GM15510 (cell line): ENCODE measurements around the gene CST6.

Experiments
- POLR2A ChIP-seq: IDR thresholded peaks from 3 replicates; pipeline ENCODE4 v1.6.1; 2011; ENCODE audit warnings: borderline replicate concordance; ENCODE audit not compliant: insufficient read length; ENCODE audit errors: extremely low read depth

CST6 gene

GRCh38 chr11:66007201-66007634 lies 4.6 kb upstream of the CST6 start:
- TF ChIP-seq POLR2A, result no peak

DNA sequence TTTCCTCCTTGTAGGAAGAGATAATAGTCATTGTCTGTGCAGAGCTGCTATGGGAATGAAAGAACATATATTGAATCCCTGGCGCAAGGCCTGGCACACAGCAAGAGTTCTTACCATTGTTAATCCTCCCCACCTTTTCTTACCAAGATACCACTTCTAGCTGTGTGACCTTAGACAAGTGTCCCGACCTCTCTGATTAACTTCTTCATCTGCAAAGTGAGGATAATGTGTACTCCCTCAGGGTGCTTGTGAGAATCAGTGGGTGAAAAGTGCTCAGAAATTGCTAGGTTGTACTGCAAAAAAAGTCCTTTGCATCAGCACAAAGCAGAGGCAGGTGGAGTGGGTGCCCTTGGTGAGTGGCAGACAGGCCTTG lies 3.7 kb upstream of the CST6 start:
- TF ChIP-seq POLR2A, result no peak

DNA sequence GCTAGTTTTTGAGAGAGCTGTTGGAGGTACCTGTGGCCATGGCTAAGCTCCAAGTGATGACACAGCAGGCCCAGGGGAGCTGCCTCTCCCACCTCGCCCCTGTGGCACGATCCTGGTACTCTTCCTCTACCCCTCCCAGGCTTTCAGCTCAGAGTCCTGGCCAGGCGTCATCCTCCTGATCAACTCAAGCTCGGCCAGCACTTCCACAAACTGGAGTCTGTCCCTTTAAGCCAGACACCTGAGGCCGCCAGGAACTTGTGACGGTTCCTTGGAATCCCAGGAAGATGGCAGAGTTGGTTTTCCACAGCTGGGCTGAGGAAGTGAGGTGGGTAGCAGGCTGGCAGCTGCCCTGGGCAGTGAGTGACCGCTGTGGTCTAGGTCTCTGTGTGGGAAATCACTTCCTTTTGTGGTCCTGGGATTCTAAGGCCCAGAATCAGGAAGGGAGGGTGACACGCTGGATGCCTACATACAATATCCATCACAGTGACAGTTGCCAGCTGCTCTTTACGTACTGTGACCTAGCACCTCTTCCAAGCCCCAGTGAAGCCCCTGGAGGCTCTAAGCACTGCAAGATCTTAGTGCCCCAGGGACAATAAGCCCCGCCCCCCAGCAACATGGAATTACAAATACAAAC lies 3.2 kb upstream of the CST6 start:
- no peak for TF ChIP-seq POLR2A

DNA sequence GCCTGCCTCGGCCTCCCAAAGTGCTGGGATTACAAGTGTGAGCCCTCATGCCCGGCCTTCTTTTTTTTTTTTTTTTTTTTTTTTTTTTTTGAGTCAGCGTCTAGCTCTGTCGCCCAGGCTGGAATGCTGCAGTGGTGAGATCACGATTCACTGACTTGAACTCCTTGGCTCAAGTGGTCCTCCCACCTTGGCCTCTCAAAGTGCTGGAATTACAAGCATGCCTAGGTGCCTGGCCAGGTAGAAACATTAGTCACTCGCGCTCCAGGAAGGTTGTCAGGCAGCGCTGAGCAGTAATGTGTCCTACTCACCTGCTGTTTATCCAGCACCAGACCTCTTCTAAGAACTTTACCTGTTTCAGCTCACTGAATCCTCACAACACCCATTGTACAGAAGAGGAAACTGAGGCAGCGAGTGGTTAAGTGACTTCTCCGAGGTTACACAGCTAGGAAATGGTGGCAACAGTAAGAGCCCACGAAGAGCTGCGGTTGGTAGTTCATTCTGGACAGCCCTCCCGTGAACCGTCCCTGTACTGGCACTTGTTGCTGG lies 496 bp upstream of the CST6 start:
- TF ChIP-seq POLR2A, result no peak

DNA sequence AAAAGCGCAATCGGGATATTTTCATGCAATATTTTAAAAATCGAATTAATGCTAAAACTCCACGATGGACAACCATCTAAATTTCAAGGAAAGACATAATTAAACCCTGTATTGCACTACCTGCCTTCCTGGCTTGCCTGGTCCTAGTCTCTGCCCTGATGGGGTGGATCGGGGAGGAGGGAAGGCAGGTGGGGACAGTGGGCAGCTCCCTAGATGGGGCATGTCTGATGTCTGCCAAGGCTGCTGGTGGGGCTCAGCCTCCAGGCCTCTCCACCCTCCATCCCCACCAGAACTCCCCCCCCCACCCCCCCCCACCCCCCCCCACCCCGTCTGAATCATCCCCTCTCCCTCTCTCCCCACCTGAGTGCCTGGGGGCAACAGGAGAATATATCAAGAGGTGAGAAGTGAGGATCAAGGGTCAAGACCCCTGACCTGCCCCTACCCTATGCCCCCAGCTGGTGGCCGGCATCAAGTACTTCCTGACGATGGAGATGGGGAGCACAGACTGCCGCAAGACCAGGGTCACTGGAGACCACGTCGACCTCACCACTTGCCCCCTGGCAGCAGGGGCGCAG lies 650 bp downstream of the CST6 start:
- no peak for TF ChIP-seq POLR2A

DNA sequence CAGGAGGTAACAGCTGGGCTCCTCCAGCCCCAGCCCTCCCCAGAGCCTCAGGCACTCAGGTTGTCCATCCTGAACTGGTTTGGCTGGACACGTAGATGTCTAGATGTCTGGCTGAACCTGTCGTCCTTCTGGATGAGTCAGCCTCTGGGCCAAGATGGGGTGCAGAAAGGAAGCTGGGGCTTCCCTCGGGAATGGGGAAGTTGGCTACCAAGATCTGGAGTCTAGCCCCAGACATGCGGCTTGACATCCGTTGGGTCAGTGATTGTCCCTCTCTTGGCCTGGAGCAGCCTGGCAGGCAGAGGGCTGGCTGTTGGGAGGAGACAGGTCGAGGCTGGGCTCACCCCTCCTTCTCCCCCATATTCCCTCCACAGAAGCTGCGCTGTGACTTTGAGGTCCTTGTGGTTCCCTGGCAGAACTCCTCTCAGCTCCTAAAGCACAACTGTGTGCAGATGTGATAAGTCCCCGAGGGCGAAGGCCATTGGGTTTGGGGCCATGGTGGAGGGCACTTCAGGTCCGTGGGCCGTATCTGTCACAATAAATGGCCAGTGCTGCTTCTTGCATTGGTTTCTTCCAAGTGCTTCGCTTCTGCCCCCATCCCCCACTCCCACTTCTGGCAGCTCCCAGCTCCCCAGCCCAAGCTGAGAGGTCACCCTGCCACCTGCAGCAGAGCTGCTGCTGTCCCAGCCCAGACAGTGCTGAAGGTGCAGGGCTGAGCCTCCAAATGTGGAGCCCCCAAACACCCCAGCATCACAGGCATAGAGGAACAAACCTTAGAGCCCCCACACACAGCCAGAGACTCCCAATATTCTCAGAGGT lies 1.3 kb downstream of the CST6 start:
- TF ChIP-seq POLR2A, result no peak

DNA sequence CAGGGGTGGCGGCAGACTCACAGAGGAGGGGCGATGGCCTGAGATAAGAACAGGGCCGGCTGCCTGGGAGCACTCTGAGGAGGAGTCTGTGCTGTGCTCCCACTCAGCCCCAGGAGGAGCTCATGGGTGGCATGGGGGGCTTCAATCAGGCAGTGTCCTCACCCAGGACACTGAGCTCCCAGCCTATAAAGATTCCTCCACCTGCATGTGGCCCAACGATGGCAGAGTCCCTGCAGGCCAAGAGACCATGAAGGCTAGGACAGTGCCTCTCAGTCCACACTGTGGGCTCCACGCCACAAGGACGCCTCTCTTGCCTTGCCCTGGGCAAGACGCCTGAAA lies 1.9 kb downstream of the CST6 start:
- no peak for TF ChIP-seq POLR2A

GRCh38 chr11:66014804-66015453 lies 3.1 kb downstream of the CST6 start:
- no peak for TF ChIP-seq POLR2A

- TF ChIP-seq POLR2A, result no peak
Observed at GRCh38 chr11:66015454-66015881, 3.7 kb downstream of the CST6 start.

DNA sequence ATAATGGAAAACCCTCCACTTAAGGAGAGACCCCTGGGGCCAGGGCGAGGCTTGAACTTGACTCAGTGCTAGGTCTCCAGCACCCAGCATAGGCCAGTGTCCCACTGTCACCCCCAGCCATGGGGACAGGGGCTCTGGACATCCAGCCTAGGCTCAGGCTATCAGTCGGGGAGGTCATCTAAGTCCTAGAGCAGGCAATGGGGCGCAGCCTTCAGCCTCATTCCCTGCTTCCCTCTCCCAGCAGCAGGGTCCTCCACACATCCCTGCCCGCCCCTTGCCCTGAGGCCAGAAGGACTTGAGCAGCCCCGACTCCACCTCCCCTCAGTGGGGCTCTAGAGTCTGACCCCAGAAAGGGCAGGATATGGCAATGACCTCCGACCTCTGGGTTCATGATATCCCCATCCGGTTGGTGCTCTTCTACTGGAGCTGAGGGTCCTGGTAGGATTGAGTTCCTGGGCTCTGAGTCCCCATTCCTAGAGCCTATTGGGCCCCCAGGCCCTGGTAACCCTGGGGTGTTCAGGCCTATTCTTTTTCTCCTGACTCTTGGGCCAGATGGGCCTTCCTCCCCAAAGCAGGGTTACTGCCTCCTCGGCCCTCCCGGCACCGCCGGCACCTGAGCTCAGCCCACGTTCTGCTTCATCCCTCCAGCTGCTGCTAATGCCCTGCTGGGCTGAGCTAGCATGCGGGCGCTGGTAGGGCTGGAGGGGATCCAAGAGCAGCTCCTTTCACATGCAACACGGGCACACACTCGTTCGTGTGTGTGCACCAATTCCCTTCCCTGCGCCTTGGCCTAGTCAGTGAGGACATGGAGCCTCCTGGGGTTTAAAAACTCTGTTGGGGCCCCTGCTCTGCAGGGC lies 4.4 kb downstream of the CST6 start:
- no peak for TF ChIP-seq POLR2A

GRCh38 chr11:66016793-66017177 lies 5.0 kb downstream of the CST6 start:
- TF ChIP-seq POLR2A, result no peak

DNA sequence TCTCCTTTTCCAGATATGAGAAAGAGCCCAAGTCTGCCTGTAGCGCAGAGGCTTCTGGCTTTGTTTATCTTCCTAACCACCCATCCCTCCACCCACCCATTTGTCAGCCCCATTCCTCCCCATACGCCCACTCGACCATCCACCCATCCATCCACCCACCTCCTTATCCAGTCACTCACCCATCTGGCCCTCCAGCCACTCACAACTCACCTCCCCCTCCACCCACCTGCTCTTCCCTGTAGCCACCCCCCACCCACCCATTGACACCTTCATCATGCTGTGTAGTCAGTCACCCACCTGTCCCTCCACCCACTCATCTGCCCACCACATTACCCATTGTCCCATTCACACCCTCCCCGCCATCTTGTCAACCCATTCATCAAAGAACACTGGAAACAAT lies 5.5 kb downstream of the CST6 start:
- TF ChIP-seq POLR2A, result no peak

- no peak for TF ChIP-seq POLR2A
Observed at GRCh38 chr11:66020212-66020611, 8.4 kb downstream of the CST6 start.

GRCh38 chr11:66020618-66021357 lies 9.0 kb downstream of the CST6 start:
- no peak for TF ChIP-seq POLR2A

- TF ChIP-seq POLR2A, result no peak
Observed at GRCh38 chr11:66022401-66023185, 10.8 kb downstream of the CST6 start.
